Right lobe of liver (tissue), 6 donors: ENCODE results near the gene GLYR1. TPM values are rescaled to one million over a fixed set of nuclear protein-coding genes. Genes with fewer than 3 reads are reported as not detected.

Experiments used
- ATAC-seq, 4 donors: fragments of 200-7000 bp; cut with Tn5 transposase; one replicate each; pipeline ENCODE4 v1.9.1; 2020; ENCODE audit warnings: mild to moderate bottlenecking in 4 of 4, moderate library complexity in 4 of 4
- DNase-seq, 3 donors: peaks; one replicate each; pipeline ENCODE4 v3.0.0-alpha.2; 2020
- H3K27ac ChIP-seq, 3 donors: fragments of 200-600 bp; one replicate each; pipeline ENCODE4 v1.8.0; 2022
- H3K27me3 ChIP-seq, 2 donors: fragments of 200-600 bp; one replicate each; pipeline ENCODE4 v1.8.0; 2022
- H3K36me3 ChIP-seq, 4 donors: fragments of 200-600 bp; sonication (generic) in 1 of 4; one replicate each; pipeline versions ENCODE4 v1.5.1 to v1.8.0; 2017 to 2022; ENCODE audit warnings: control low read depth in 1 of 4
- H3K4me1 ChIP-seq, 4 donors: fragments of 200-600 bp; sonication (generic) in 1 of 4; one replicate each; pipeline versions ENCODE4 v1.5.1 to v1.8.0; 2017 to 2022; ENCODE audit warnings: control low read depth in 1 of 4
- H3K4me3 ChIP-seq, 3 donors: fragments of 200-600 bp; one replicate each; pipeline ENCODE4 v1.8.0; 2022
- H3K9me3 ChIP-seq, 4 donors: fragments of 200-600 bp; sonication (generic) in 1 of 4; one replicate each; pipeline versions ENCODE4 v1.5.1 to v1.8.0; 2017 to 2022; ENCODE audit warnings: control low read depth in 1 of 4
- CTCF ChIP-seq, 4 donors: fragments of 200-600 bp in 3 of 4; fragments of 450-650 bp in 1 of 4; IDR thresholded peaks; one replicate each; pipeline versions ENCODE4 v1.5.1 to v1.8.0; 2016 to 2022; ENCODE audit warnings: antibody characterized with exemption in 4 of 4, mild to moderate bottlenecking in 2 of 4
- POLR2A ChIP-seq: fragments of 450-650 bp; IDR thresholded peaks from one replicate; pipeline ENCODE4 v1.6.1; 2017; ENCODE audit warnings: antibody characterized with exemption, mild to moderate bottlenecking
- WGBS: methylation state at CpG from one replicate; pipeline ENCODE4 v1.1.6; 2018; ENCODE audit warnings: low coverage, low lambda C conversion rate; ENCODE audit not compliant: insufficient coverage; ENCODE audit errors: missing lambda C conversion rate; 5-methylcytosine and 5-hydroxymethylcytosine counted together
- intact Hi-C, 2 donors: fragments of 100-400 bp; cut with DNase I; formaldehyde crosslinking; loops; one replicate each; pipeline versions ENCODE4 v1.11.2 to v1.14.1; 2022
- total RNA-seq, 6 experiments: library from RNA; depleted of rRNA in 2 of 6; stranded (reverse); fragments of >200 nt in 2 of 6; fragmentation: NEBNext Ultra II Directional in 3 of 6; extraction: Animal tissue kit (Norgen Biotek cat#: 25700) in 3 of 6; gene quantifications; one replicate each; pipeline versions ENCODE4 v1.1.0 to v1.2.4, GENCODE V29; 2016 to 2023
- donor health status: DM: no; HTN: yes; CAD: no.
- donor health status: DM: no; HTN: no; CAD: no.
- donor health status: DM: no; HTN: no; CAD: no.
- donor health status: DM: no; HTN: yes; CAD: no.
- donor health status: DM: no; HTN: yes; CAD: no.

The GLYR1 gene
- total RNA-seq, 6 experiments from 2014 or later: 33.1 to 55.2 (median 51.2) TPM

- WGBS: 84% methylated on average over 6 of the region's 14 CpGs
- Histone ChIP-seq H3K4me3 (no peak overlapping the region), H3K36me3 (peaks cover 0 to 61% (median 24%) of the 10 kb centered on the region in 4 donors), H3K27ac (no peak overlapping the region), H3K9me3 (no peaks in the 10 kb centered on the region), H3K27me3 (no peaks in the 10 kb centered on the region), H3K4me1 (peaks cover 0 to 28% (median 8%) of the 10 kb centered on the region in 4 donors)
- ATAC-seq (no peak), DNase-seq (no peak)
- intact Hi-C loops: no loop called here
- TF ChIP-seq POLR2A (no peak), CTCF (IDR thresholded peaks at IDR 0.05) (no peak)
These were observed 13.7 kb upstream of the GLYR1 start for GRCh38 chr16:4860727-4861342.

GRCh38 chr16:4859900-4860255 is 12.8 kb upstream of the GLYR1 start:
- DNase-seq (peak in 1 of 3 donors; percentile 40), ATAC-seq (peak in 3 of 4 donors; percentile 11 to 50 (median 18))
- no peaks in the 10 kb centered on the region for H3K9me3 ChIP-seq
- TF ChIP-seq POLR2A (no peak), CTCF (IDR thresholded peaks at IDR 0.05) (no peak)
- no peaks in the 10 kb centered on the region for H3K27me3 ChIP-seq
- no peak overlapping the region for H3K27ac ChIP-seq
- WGBS: 84% methylated on average over 9 of the region's 10 CpGs
- intact Hi-C loops: no loop called here
- H3K4me3 ChIP-seq: no peak overlapping the region
- peaks cover 0 to 28% (median 8%) of the 10 kb centered on the region in 4 donors for H3K4me1 ChIP-seq
- peaks cover 0 to 71% (median 29%) of the 10 kb centered on the region in 4 donors for H3K36me3 ChIP-seq

GRCh38 chr16:4859190-4859899 is 12.3 kb upstream of the GLYR1 start:
- 84% methylated on average over 12 of the region's 17 CpGs for WGBS
- no peaks in the 10 kb centered on the region for H3K27me3 ChIP-seq
- intact Hi-C loops: no loop called here
- H3K27ac ChIP-seq: no peak overlapping the region
- H3K4me1 ChIP-seq: peaks cover 0 to 27% (median 8%) of the 10 kb centered on the region in 4 donors
- TF ChIP-seq POLR2A: no peak
- TF ChIP-seq CTCF (IDR thresholded peaks at IDR 0.05): no peak
- no peaks in the 10 kb centered on the region for H3K9me3 ChIP-seq
- peak in 3 of 4 donors; percentile 11 to 39 (median 15) for ATAC-seq
- peaks cover 0 to 76% (median 29%) of the 10 kb centered on the region in 4 donors for H3K36me3 ChIP-seq
- DNase-seq: peak in 1 of 3 donors; percentile 14
- no peak overlapping the region for H3K4me3 ChIP-seq

GRCh38 chr16:4855804-4856203 is 8.7 kb upstream of the GLYR1 start:
- intact Hi-C loops: no loop called here
- WGBS: 93% methylated on average over 2 of the region's 2 CpGs
- Histone ChIP-seq H3K9me3 (no peaks in the 10 kb centered on the region), H3K27ac (no peak overlapping the region), H3K27me3 (no peaks in the 10 kb centered on the region), H3K4me1 (peaks cover 0 to 13% (median 0%) of the 10 kb centered on the region in 4 donors), H3K36me3 (peaks cover 0 to 75% (median 23%) of the 10 kb centered on the region in 4 donors), H3K4me3 (no peak overlapping the region)
- no peak for ATAC-seq
- DNase-seq: no peak
- TF ChIP-seq POLR2A (no peak), CTCF (IDR thresholded peaks at IDR 0.05) (no peak)
